GM21360 (cell line): ENCODE measurements around the gene NLRX1.
"Not testable (repeated sequence)": the region's sequence is repeated elsewhere in the genome, so short reads cannot be mapped to it uniquely, and the experiment has no call there.

Experiments
- ATAC-seq: cut with Tn5 transposase; IDR thresholded peaks from one replicate; pipeline ENCODE4 v1.9.1; 2021; ENCODE audit warnings: mild to moderate bottlenecking, moderate library complexity; ENCODE audit not compliant: unreplicated experiment

NLRX1 gene

GRCh38 chr11:119184399-119184798, 15.9 kb downstream of the NLRX1 start:
- not testable (repeated sequence) for ATAC-seq

GRCh38 chr11:119185981-119186634, 17.6 kb downstream of the NLRX1 start:
- ATAC-seq = no peak

- ATAC-seq = no peak
Measured at GRCh38 chr11:119187123-119187892, 18.8 kb downstream of the NLRX1 start.

- no peak for ATAC-seq
Measured at GRCh38 chr11:119188067-119188466, 19.5 kb downstream of the NLRX1 start.

GRCh38 chr11:119188887-119189286, 20.4 kb downstream of the NLRX1 start:
- ATAC-seq = no peak

GRCh38 chr11:119189393-119189792, 20.9 kb downstream of the NLRX1 start:
- no peak for ATAC-seq

- no peak for ATAC-seq
Measured at GRCh38 chr11:119190531-119190930, 22.0 kb downstream of the NLRX1 start.

- not testable (repeated sequence) for ATAC-seq
Measured at GRCh38 chr11:119191265-119191664, 22.7 kb downstream of the NLRX1 start.

GRCh38 chr11:119192111-119192510, 23.6 kb downstream of the NLRX1 start:
- ATAC-seq = no peak

GRCh38 chr11:119193001-119193400, 24.5 kb downstream of the NLRX1 start:
- no peak for ATAC-seq

GRCh38 chr11:119193626-119194025, 25.1 kb downstream of the NLRX1 start:
- no peak for ATAC-seq

- no peak for ATAC-seq
Measured at GRCh38 chr11:119194811-119195440, 26.4 kb downstream of the NLRX1 start.

GRCh38 chr11:119195680-119196079, 27.2 kb downstream of the NLRX1 start:
- ATAC-seq = no peak

GRCh38 chr11:119196833-119197483, 28.4 kb downstream of the NLRX1 start:
- ATAC-seq = peak; percentile 60

- ATAC-seq = no peak
Measured at GRCh38 chr11:119198925-119199324, 30.4 kb downstream of the NLRX1 start.

GRCh38 chr11:119201236-119201635, 32.7 kb downstream of the NLRX1 start:
- not testable (repeated sequence) for ATAC-seq

- no peak for ATAC-seq
Measured at GRCh38 chr11:119202554-119202953, 34.0 kb downstream of the NLRX1 start.

GRCh38 chr11:119204066-119204465, 35.5 kb downstream of the NLRX1 start:
- no peak for ATAC-seq

GRCh38 chr11:119205080-119205479, 36.6 kb downstream of the NLRX1 start:
- no peak for ATAC-seq

GRCh38 chr11:119205574-119206510, 37.3 kb downstream of the NLRX1 start, which contains the start of gene CBL:
CBL (plus strand) TSS chr11:119206339; CDS start chr11:119206418, 79 bp downstream.
- peak; percentile 69 for ATAC-seq
